ENCODE results near the gene CHD3. TPM values are rescaled to one million over a fixed set of nuclear protein-coding genes. Genes with fewer than 3 reads are reported as not detected.

The CHD3 gene
- polyA plus RNA-seq, 1 experiment, result 49.1 TPM

DNA sequence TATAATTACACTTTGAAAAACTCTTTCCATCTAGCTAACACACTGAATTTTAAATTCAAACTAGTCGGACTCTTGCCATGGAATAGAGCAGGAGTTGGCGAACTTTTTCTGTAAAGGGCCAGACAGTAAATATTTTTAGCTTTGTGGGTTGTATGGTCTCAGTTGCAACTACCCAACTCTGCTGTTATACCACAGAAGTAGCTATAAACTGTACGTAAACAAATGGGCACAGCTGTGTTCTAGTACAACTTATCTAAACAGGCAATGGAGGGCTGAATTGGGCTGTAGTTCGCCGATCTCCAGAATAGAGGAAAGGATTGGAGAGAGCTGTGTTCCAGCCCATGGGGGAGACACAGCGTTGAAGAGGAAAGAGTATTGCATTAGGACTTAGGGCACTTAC lies 52.2 kb downstream of the CHD3 start:
- POLR2A ChIA-PET, result no interaction called here
- H3K4me3 ChIP-seq (ENCODE audit: low read depth, low read length), result no peak overlapping the region
- no peaks in the 10 kb centered on the region for H3K27me3 ChIP-seq (ENCODE audit: control insufficient read depth, insufficient read depth, low read length)
- CTCF ChIA-PET, result interaction anchor here (1.5 to 2.7 kb wide), 2 partner anchors 44 to 48 kb away, joined by 3 to 12 read pairs; no protein-coding TSS in a partner anchor
- no peak for DNase-seq (ENCODE audit: low read depth)
- H3K36me3 ChIP-seq (ENCODE audit: control insufficient read depth, insufficient read depth, low read length), result peaks cover 23% of the 10 kb centered on the region
- no peak for TF ChIP-seq CTCF (IDR thresholded peaks at IDR 0.05; ENCODE audit: insufficient read depth, low read depth, low read length)

DNA sequence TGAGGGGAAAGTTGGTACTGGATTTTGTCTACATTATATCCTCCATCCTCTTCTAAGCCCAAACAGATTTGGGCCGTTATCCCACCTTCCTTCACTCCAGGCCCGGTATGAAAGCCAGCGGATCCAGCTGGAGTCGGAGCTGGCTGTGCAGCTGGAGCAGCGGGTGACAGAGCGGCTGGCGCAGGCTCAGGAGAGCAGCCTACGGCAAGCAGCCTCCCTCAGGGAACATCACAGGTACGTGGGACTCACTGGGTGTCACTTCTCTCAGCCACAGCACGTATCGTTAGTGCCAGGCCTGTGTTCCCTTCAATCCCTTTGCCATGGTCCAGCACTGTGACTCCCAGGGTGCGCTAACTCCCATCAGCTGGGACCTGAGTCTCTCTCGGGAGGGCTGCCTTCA lies 54.7 kb downstream of the CHD3 start:
- no peak for TF ChIP-seq CTCF (IDR thresholded peaks at IDR 0.05; ENCODE audit: insufficient read depth, low read depth, low read length)
- POLR2A ChIA-PET, result no interaction called here
- Histone ChIP-seq H3K4me3 (ENCODE audit: low read depth, low read length) (no peak overlapping the region), H3K27me3 (ENCODE audit: control insufficient read depth, insufficient read depth, low read length) (no peaks in the 10 kb centered on the region), H3K36me3 (ENCODE audit: control insufficient read depth, insufficient read depth, low read length) (peaks cover 34% of the 10 kb centered on the region)
- CTCF ChIA-PET, result interaction anchor here (1.1 to 3.7 kb wide), 4 partner anchors 11 to 49 kb away, joined by 3 to 15 read pairs (median 5); partner anchors contain the start of genes CNTROB and TRAPPC1
- DNase-seq (ENCODE audit: low read depth), result no peak

GRCh38 chr17:7944326-7944725 lies 55.7 kb downstream of the CHD3 start:
- ChIA-PET CTCF (interaction anchor here (1.0 to 3.7 kb wide), 7 partner anchors 9 to 113 kb away, joined by 3 to 15 read pairs (median 5); partner anchors contain the start of genes CNTROB and TRAPPC1), POLR2A (no interaction called here)
- Histone ChIP-seq H3K4me3 (ENCODE audit: low read depth, low read length) (no peak overlapping the region), H3K27me3 (ENCODE audit: control insufficient read depth, insufficient read depth, low read length) (no peaks in the 10 kb centered on the region), H3K36me3 (ENCODE audit: control insufficient read depth, insufficient read depth, low read length) (peaks cover 39% of the 10 kb centered on the region)
- TF ChIP-seq CTCF (IDR thresholded peaks at IDR 0.05; ENCODE audit: insufficient read depth, low read depth, low read length), result no peak
- DNase-seq (ENCODE audit: low read depth), result no peak

DNA sequence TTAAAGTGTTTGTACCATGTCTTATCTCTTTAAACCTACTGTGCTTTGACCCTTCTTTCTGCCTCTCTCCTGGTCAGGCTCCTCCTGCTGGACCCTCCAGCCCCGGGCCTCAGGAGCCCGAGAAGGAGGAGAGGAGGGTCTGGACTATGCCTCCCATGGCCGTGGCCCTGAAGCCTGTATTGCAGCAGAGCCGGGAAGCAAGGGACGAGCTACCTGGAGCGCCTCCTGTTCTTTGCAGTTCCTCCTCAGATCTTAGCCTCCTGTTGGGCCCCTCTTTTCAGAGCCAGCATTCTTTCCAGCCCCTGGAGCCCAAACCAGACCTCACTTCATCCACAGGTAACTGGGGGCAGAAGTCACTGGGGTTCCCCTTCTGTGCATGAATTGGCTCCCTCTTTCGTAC lies 57.1 kb downstream of the CHD3 start:
- POLR2A ChIA-PET, result no interaction called here
- Histone ChIP-seq H3K4me3 (ENCODE audit: low read depth, low read length) (no peak overlapping the region), H3K36me3 (ENCODE audit: control insufficient read depth, insufficient read depth, low read length) (peaks cover 34% of the 10 kb centered on the region), H3K27me3 (ENCODE audit: control insufficient read depth, insufficient read depth, low read length) (no peaks in the 10 kb centered on the region)
- no peak for DNase-seq (ENCODE audit: low read depth)
- CTCF ChIA-PET, result interaction anchor here (1.2 to 3.7 kb wide), 3 partner anchors 13 to 112 kb away, joined by 5 to 15 read pairs (median 7); partner anchors contain the start of genes CNTROB and TRAPPC1
- no peak for TF ChIP-seq CTCF (IDR thresholded peaks at IDR 0.05; ENCODE audit: insufficient read depth, low read depth, low read length)

DNA sequence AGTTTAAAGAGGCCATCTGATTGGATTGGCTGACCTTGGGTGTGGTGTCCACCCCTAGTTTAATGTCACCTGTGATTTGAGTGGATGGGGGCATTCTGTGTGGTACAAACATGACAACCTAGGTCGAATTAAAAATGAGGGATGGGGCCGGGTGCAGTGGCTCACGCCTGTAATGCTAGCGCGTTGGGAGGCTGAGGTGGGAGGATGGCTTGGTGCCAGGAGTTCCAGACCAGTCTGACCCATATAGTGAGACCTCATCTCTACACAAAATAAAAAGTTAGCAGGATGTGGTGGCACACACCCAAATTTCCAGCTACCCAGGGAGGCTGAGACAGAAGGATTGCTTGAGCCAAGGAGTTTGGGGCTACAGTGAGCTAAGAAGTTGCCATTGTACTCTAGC lies 57.9 kb downstream of the CHD3 start:
- CTCF ChIA-PET, result interaction anchor here (1.0 to 2.0 kb wide), 4 partner anchors 8 to 95 kb away, joined by 3 to 7 read pairs (median 4); partner anchors contain the start of genes CNTROB and TRAPPC1

More for the DNA sequence above, 57.9 kb downstream of the CHD3 start:
- DNase-seq (ENCODE audit: low read depth), result no peak
- no peak for TF ChIP-seq CTCF (IDR thresholded peaks at IDR 0.05; ENCODE audit: insufficient read depth, low read depth, low read length)
- POLR2A ChIA-PET, result no interaction called here
- Histone ChIP-seq H3K36me3 (ENCODE audit: control insufficient read depth, insufficient read depth, low read length) (peaks cover 33% of the 10 kb centered on the region), H3K27me3 (ENCODE audit: control insufficient read depth, insufficient read depth, low read length) (no peaks in the 10 kb centered on the region), H3K4me3 (ENCODE audit: low read depth, low read length) (no peak overlapping the region)
